HUES6 (cell line): Measurements from ENCODE around the gene ACAP2.

Experiments
- H3K27ac ChIP-seq: 2 replicates; pipeline ENCODE4 v1.7.0; 2013; ENCODE audit warnings: low read depth, mild to moderate bottlenecking, low read length, inconsistent platforms
- H3K27me3 ChIP-seq: 2 replicates; pipeline ENCODE4 v1.6.1; 2013; ENCODE audit warnings: low read length; ENCODE audit not compliant: control insufficient read depth, insufficient read depth
- H3K36me3 ChIP-seq: 2 replicates; pipeline ENCODE4 v1.6.1; 2013; ENCODE audit warnings: low read length; ENCODE audit not compliant: control insufficient read depth, insufficient read depth
- H3K4me1 ChIP-seq: 2 replicates; pipeline ENCODE4 v1.6.1; 2013; ENCODE audit warnings: low read length; ENCODE audit not compliant: control insufficient read depth, insufficient read depth
- H3K4me3 ChIP-seq: 2 replicates; pipeline ENCODE4 v1.5.1; 2013; ENCODE audit warnings: low read depth, low read length
- H3K9ac ChIP-seq: one replicate; pipeline ENCODE4 v1.6.1; 2013; ENCODE audit warnings: mild to moderate bottlenecking, low read length
- H3K9me3 ChIP-seq: 2 replicates; pipeline ENCODE4 v1.6.1; 2013; ENCODE audit warnings: low read depth, low read length; ENCODE audit not compliant: control insufficient read depth, insufficient read depth

Gene ACAP2

GRCh38 chr3:195460091-195460713 is 17.4 kb upstream of the ACAP2 start:
- Histone ChIP-seq H3K27ac (no peak overlapping the region), H3K9me3 (no peaks in the 10 kb centered on the region), H3K27me3 (no peaks in the 10 kb centered on the region), H3K4me3 (no peak overlapping the region), H3K4me1 (no peaks in the 10 kb centered on the region; the same call in 1 of the 2 replicates), H3K9ac (no peak overlapping the region), H3K36me3 (no peaks in the 10 kb centered on the region)

- no peaks in the 10 kb centered on the region for H3K27me3 ChIP-seq
- H3K9ac ChIP-seq: no peak overlapping the region
- H3K36me3 ChIP-seq: no peaks in the 10 kb centered on the region
- no peak overlapping the region for H3K4me3 ChIP-seq
- no peak overlapping the region for H3K27ac ChIP-seq
- H3K4me1 ChIP-seq: no peaks in the 10 kb centered on the region; the same call in 1 of the 2 replicates
- no peaks in the 10 kb centered on the region for H3K9me3 ChIP-seq
These were observed 15.5 kb upstream of the ACAP2 start for GRCh38 chr3:195458316-195458717.

- Histone ChIP-seq H3K36me3 (no peaks in the 10 kb centered on the region), H3K9me3 (no peaks in the 10 kb centered on the region), H3K9ac (no peak overlapping the region), H3K4me1 (no peaks in the 10 kb centered on the region), H3K27ac (no peak overlapping the region), H3K27me3 (no peaks in the 10 kb centered on the region), H3K4me3 (no peak overlapping the region)
These were observed 13.0 kb upstream of the ACAP2 start for GRCh38 chr3:195455789-195456188.

- H3K9me3 ChIP-seq: no peaks in the 10 kb centered on the region
- no peak overlapping the region for H3K4me3 ChIP-seq
- no peaks in the 10 kb centered on the region for H3K4me1 ChIP-seq
- H3K9ac ChIP-seq: no peak overlapping the region
- no peaks in the 10 kb centered on the region for H3K27me3 ChIP-seq
- no peaks in the 10 kb centered on the region for H3K36me3 ChIP-seq
- no peak overlapping the region for H3K27ac ChIP-seq
These were observed 10.4 kb upstream of the ACAP2 start for GRCh38 chr3:195453236-195453635.

GRCh38 chr3:195451373-195452015 is 8.7 kb upstream of the ACAP2 start:
- Histone ChIP-seq H3K27ac (no peak overlapping the region), H3K9me3 (no peaks in the 10 kb centered on the region), H3K4me1 (no peaks in the 10 kb centered on the region), H3K4me3 (no peak overlapping the region), H3K27me3 (no peaks in the 10 kb centered on the region), H3K9ac (no peak overlapping the region), H3K36me3 (no peaks in the 10 kb centered on the region)

GRCh38 chr3:195450731-195451229 is 8.0 kb upstream of the ACAP2 start:
- Histone ChIP-seq H3K9ac (no peak overlapping the region), H3K27ac (no peak overlapping the region), H3K4me3 (no peak overlapping the region), H3K9me3 (no peaks in the 10 kb centered on the region), H3K27me3 (no peaks in the 10 kb centered on the region), H3K4me1 (peaks cover 5% of the 10 kb centered on the region), H3K36me3 (no peaks in the 10 kb centered on the region)

- no peaks in the 10 kb centered on the region for H3K27me3 ChIP-seq
- no peak overlapping the region for H3K27ac ChIP-seq
- H3K4me3 ChIP-seq: no peak overlapping the region
- no peak overlapping the region for H3K9ac ChIP-seq
- no peaks in the 10 kb centered on the region for H3K9me3 ChIP-seq
- H3K4me1 ChIP-seq: peaks cover 10% of the 10 kb centered on the region
- H3K36me3 ChIP-seq: no peaks in the 10 kb centered on the region
These were observed 5.5 kb upstream of the ACAP2 start for GRCh38 chr3:195448205-195448875.

GRCh38 chr3:195447201-195447600 is 4.4 kb upstream of the ACAP2 start:
- H3K4me3 ChIP-seq: no peak overlapping the region
- H3K27ac ChIP-seq: no peak overlapping the region
- no peaks in the 10 kb centered on the region for H3K9me3 ChIP-seq
- no peaks in the 10 kb centered on the region for H3K27me3 ChIP-seq
- peaks cover 10% of the 10 kb centered on the region for H3K4me1 ChIP-seq
- no peaks in the 10 kb centered on the region for H3K36me3 ChIP-seq
- H3K9ac ChIP-seq: no peak overlapping the region

- H3K36me3 ChIP-seq: no peaks in the 10 kb centered on the region
- H3K27me3 ChIP-seq: no peaks in the 10 kb centered on the region
- H3K4me3 ChIP-seq: no peak overlapping the region
- no peaks in the 10 kb centered on the region for H3K9me3 ChIP-seq
- H3K9ac ChIP-seq: no peak overlapping the region
- H3K4me1 ChIP-seq: peaks cover 12% of the 10 kb centered on the region
- no peak overlapping the region for H3K27ac ChIP-seq
These were observed 3.5 kb upstream of the ACAP2 start for GRCh38 chr3:195446359-195446758.

- Histone ChIP-seq H3K9ac (no peak overlapping the region), H3K4me1 (peaks cover 15% of the 10 kb centered on the region), H3K4me3 (no peak overlapping the region), H3K9me3 (no peaks in the 10 kb centered on the region), H3K27ac (no peak overlapping the region), H3K27me3 (no peaks in the 10 kb centered on the region), H3K36me3 (no peaks in the 10 kb centered on the region)
These were observed 3.1 kb upstream of the ACAP2 start for GRCh38 chr3:195445885-195446284.

- Histone ChIP-seq H3K4me3 (peak overlapping the region; percentile 37), H3K36me3 (no peaks in the 10 kb centered on the region), H3K9ac (no peak overlapping the region), H3K9me3 (no peaks in the 10 kb centered on the region), H3K27me3 (no peaks in the 10 kb centered on the region), H3K27ac (no peak overlapping the region), H3K4me1 (peaks cover 18% of the 10 kb centered on the region)
These were observed 670 bp upstream of the ACAP2 start for GRCh38 chr3:195443391-195443989.
